Kidney (tissue), 14 donors: ENCODE data around the gene MBD5. TPM values are rescaled to one million over a fixed set of nuclear protein-coding genes. Genes with fewer than 3 reads are reported as not detected.
"Not testable (repeated sequence)": the region's sequence is repeated elsewhere in the genome, so short reads cannot be mapped to it uniquely, and the experiment has no call there.

Experiments
- DNase-seq, 5 donors: peaks; one replicate each; pipeline ENCODE4 v3.0.0-alpha.2; 2013 to 2020
- FAIRE-seq: peaks from 2 replicates; lab custom pipeline; 2012; peaks lifted over from hg19 to GRCh38; lab: Jason Lieb, UNC
- H3K27ac ChIP-seq, 2 donors: one replicate each; pipeline ENCODE4 v1.7.0; 2013; ENCODE audit warnings: low read depth in 2 of 2, low read length in 2 of 2, inconsistent platforms in 1 of 2
- H3K27me3 ChIP-seq: one replicate; pipeline ENCODE4 v1.7.1; 2013; ENCODE audit warnings: low read length, inconsistent platforms; ENCODE audit not compliant: control insufficient read depth, insufficient read depth
- H3K36me3 ChIP-seq, 3 donors: one replicate each; pipeline versions ENCODE4 v1.7.0 to v1.7.1; 2013; ENCODE audit warnings: low read length in 3 of 3, control low read depth in 1 of 3, inconsistent platforms in 1 of 3; ENCODE audit not compliant: insufficient read depth in 3 of 3, control insufficient read depth in 2 of 3
- H3K4me1 ChIP-seq, 3 donors: one replicate each; pipeline versions ENCODE4 v1.7.0 to v1.7.1; 2013; ENCODE audit warnings: low read length in 3 of 3, inconsistent platforms in 1 of 3, low read depth in 1 of 3; ENCODE audit not compliant: control insufficient read depth in 2 of 3, insufficient read depth in 2 of 3
- H3K4me3 ChIP-seq, 3 donors: one replicate each; pipeline versions ENCODE4 v1.7.0 to v1.8.1; 2013; ENCODE audit warnings: low read length in 3 of 3, control low read depth in 1 of 3, inconsistent platforms in 1 of 3
- H3K9ac ChIP-seq, 3 donors: one replicate each; pipeline versions ENCODE4 v1.7.0 to v1.7.1; 2013; ENCODE audit warnings: low read length in 3 of 3, control low read depth in 1 of 3, inconsistent platforms in 1 of 3
- H3K9me3 ChIP-seq, 3 donors: one replicate each; pipeline versions ENCODE4 v1.7.0 to v1.7.1; 2013; ENCODE audit warnings: low read length in 3 of 3, control low read depth in 1 of 3, inconsistent platforms in 1 of 3; ENCODE audit not compliant: control insufficient read depth in 2 of 3, insufficient read depth in 1 of 3
- CTCF ChIP-seq: IDR thresholded peaks from 3 replicates; pipeline ENCODE4 v1.5.1; 2012; ENCODE audit warnings: mild to moderate bottlenecking, moderate library complexity, borderline replicate concordance; ENCODE audit not compliant: insufficient read depth; ENCODE audit errors: extremely low read depth
- intact Hi-C: fragments of 100-400 bp; cut with DNase I; formaldehyde crosslinking; loops from one replicate; pipeline ENCODE4 v1.11.1; 2022
- polyA plus RNA-seq: library from polyadenylated mRNA; stranded (reverse); fragments of 350-450 nt; fragmentation: Illumina TruSeq; extraction: RNeasy Lipid Tissue Mini Kit (QIAGEN cat#74804); gene quantifications from one replicate; pipeline ENCODE4 v1.2.3, GENCODE V29; 2014; ENCODE audit warnings: low read depth, low replicate concordance; ENCODE audit not compliant: insufficient read depth
- total RNA-seq: library from RNA; stranded (reverse); fragmentation: NEBNext Ultra II Directional; extraction: Animal tissue kit (Norgen Biotek cat#: 25700); gene quantifications from one replicate; pipeline ENCODE4 v1.2.1, GENCODE V29; 2021
- donor health status: control.
- donor health status: control.
- donor health status: control.
- donor health status: control.
- donor health status: control.
- donor health status: DM: yes; HTN: yes; CAD: no.
- donor health status: Normal renal cell carcinoma (clear cell type).

The MBD5 gene
- total and polyA plus RNA-seq, 2 donors from 2014 or later: 6.9 to 66.8 TPM

GRCh38 chr2:148540022-148540421 lies 519.1 kb downstream of the MBD5 start:
- Histone ChIP-seq H3K27me3 (no peaks in the 10 kb centered on the region), H3K9ac (no peak overlapping the region), H3K4me1 (no peaks in the 10 kb centered on the region), H3K27ac (no peak overlapping the region), H3K9me3 (no peaks in the 10 kb centered on the region), H3K36me3 (no peaks in the 10 kb centered on the region), H3K4me3 (no peak overlapping the region)
- intact Hi-C loops: no loop called here
- FAIRE-seq: no peak
- no peak for TF ChIP-seq CTCF
- no peak for DNase-seq

DNA sequence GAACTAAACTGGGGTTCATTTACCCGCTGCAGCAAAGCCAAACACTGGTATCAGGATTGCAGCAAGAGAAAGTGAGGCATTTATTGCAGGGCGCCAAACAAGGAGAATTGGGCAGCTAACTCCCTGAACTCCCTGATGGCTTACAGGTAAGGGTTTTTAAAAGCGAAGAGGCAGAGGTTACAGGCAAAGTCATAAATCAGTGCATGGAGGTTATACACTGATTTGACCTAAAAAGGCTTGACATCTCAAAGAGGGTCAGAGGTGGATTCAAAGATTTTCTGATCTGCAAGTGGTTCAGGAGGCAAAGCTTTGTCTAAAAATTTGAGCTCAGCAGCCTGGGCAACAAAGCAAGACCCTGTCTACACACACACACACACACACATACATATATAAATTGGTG lies 520.9 kb downstream of the MBD5 start:
- no peaks in the 10 kb centered on the region for H3K36me3 ChIP-seq
- H3K9ac ChIP-seq: no peak overlapping the region
- intact Hi-C loops: no loop called here
- H3K27ac ChIP-seq: no peak overlapping the region
- H3K27me3 ChIP-seq: no peaks in the 10 kb centered on the region
- H3K9me3 ChIP-seq: no peaks in the 10 kb centered on the region
- H3K4me1 ChIP-seq: no peaks in the 10 kb centered on the region
- FAIRE-seq (no peak), DNase-seq (no peak)
- TF ChIP-seq CTCF: no peak
- no peak overlapping the region for H3K4me3 ChIP-seq

DNA sequence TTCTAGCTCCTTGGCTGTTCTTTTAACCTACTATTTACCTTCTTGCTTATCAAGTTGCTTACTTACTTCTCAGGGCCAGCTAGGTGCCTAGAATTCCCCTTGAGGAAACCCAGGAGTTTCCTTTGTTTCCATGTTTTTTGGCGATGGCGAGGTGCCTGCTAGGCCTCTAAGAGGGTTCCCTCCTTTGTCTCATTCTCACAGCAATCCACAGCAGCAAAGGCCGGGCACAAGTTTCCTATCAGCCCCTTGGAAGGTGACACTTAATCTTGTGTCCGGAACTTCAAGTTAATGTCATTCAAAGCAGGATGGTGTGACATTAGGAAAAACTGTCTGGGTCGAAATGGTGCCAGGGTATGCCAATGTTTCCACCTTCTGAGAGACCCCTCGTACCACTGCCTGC lies 521.7 kb downstream of the MBD5 start:
- no peak for TF ChIP-seq CTCF
- FAIRE-seq: no peak
- DNase-seq: no peak
- Histone ChIP-seq H3K27me3 (no peaks in the 10 kb centered on the region), H3K4me1 (no peaks in the 10 kb centered on the region), H3K9ac (no peak overlapping the region), H3K27ac (no peak overlapping the region), H3K9me3 (no peaks in the 10 kb centered on the region), H3K4me3 (no peak overlapping the region), H3K36me3 (no peaks in the 10 kb centered on the region)
- intact Hi-C loops: no loop called here

GRCh38 chr2:148543088-148543540 lies 522.2 kb downstream of the MBD5 start:
- H3K9ac ChIP-seq, H3K27ac ChIP-seq, H3K36me3 ChIP-seq, H3K27me3 ChIP-seq, H3K9me3 ChIP-seq, FAIRE-seq, DNase-seq, H3K4me3 ChIP-seq, H3K4me1 ChIP-seq, intact Hi-C loops: not testable (repeated sequence)
